Adipocyte (in vitro differentiated cells): ENCODE results near the gene HBE1.
"Not testable (repeated sequence)": the region's sequence is repeated elsewhere in the genome, so short reads cannot be mapped to it uniquely, and the experiment has no call there.

Source experiments
- DNase-seq: peaks from one replicate; pipeline ENCODE4 v3.0.0-alpha.2; 2015; ENCODE audit warnings: low read depth
- H3K27me3 ChIP-seq: replicated peaks from 2 replicates; pipeline ENCODE4 v1.7.0; 2013; ENCODE audit warnings: mild to moderate bottlenecking, low read length, moderate library complexity; ENCODE audit not compliant: control insufficient read depth, insufficient read depth
- H3K36me3 ChIP-seq: 2 replicates; pipeline ENCODE4 v1.7.0; 2013; ENCODE audit warnings: low read length, mild to moderate bottlenecking, moderate library complexity; ENCODE audit not compliant: control insufficient read depth, insufficient read depth, severe bottlenecking
- H3K4me1 ChIP-seq: 2 replicates; pipeline ENCODE4 v1.7.0; 2013; ENCODE audit warnings: mild to moderate bottlenecking, low read length, moderate library complexity; ENCODE audit not compliant: control insufficient read depth, insufficient read depth
- H3K4me3 ChIP-seq: 2 replicates; pipeline ENCODE4 v1.7.0; 2013; ENCODE audit warnings: mild to moderate bottlenecking, low read length, moderate library complexity
- H3K9ac ChIP-seq: 2 replicates; pipeline ENCODE4 v1.7.0; 2013; ENCODE audit warnings: mild to moderate bottlenecking, low read length, moderate library complexity
- H3K9me3 ChIP-seq: 2 replicates; pipeline ENCODE4 v1.7.0; 2013; ENCODE audit warnings: mild to moderate bottlenecking, low read length, moderate library complexity; ENCODE audit not compliant: control insufficient read depth

HBE1 gene

GRCh38 chr11:5294342-5294995 lies 24.7 kb upstream of the HBE1 start:
- not testable (repeated sequence) for H3K27me3 ChIP-seq, H3K4me3 ChIP-seq, H3K4me1 ChIP-seq, H3K9ac ChIP-seq, DNase-seq, H3K9me3 ChIP-seq, H3K36me3 ChIP-seq

GRCh38 chr11:5293028-5293427 lies 23.3 kb upstream of the HBE1 start:
- no peaks in the 10 kb centered on the region for H3K36me3 ChIP-seq
- no peaks in the 10 kb centered on the region for H3K9me3 ChIP-seq
- no peak for DNase-seq
- H3K4me1 ChIP-seq = peaks cover 8% of the 10 kb centered on the region
- no peaks in the 10 kb centered on the region for H3K27me3 ChIP-seq
- no peak overlapping the region for H3K4me3 ChIP-seq
- H3K9ac ChIP-seq = no peak overlapping the region

DNA sequence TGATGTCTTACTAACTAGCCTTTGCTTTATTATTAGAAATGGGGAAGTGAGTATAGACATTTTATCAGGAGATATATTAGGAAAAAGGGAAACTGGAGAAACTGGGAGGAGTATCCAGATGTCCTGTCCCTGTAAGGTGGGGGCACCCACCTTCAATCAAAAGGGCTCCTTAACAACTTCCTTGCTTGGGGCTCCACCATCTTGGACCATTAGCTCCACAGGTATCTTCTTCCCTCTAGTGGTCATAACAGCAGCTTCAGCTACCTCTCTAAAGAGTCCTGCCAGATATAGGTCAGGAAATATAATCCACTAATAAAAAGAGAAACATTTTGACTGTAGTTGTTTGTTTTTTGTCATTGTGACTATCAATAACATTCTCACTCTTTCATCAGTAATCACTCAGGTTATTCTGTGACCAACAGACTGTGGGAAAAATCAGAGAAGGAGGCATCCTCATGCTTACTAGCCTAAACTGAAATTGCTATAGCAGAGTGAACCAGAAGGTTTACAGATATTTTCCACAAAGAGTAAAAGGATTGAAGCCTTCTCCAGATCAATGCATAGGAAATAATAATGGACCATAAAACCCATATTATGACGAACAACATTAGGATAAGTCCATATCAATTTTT lies 21.6 kb upstream of the HBE1 start:
- Histone ChIP-seq H3K36me3 (no peaks in the 10 kb centered on the region), H3K9me3 (no peaks in the 10 kb centered on the region), H3K4me1 (peaks cover 3% of the 10 kb centered on the region), H3K4me3 (no peak overlapping the region), H3K9ac (no peak overlapping the region), H3K27me3 (no peaks in the 10 kb centered on the region)
- DNase-seq = peak; percentile 57

- Histone ChIP-seq H3K36me3 (no peaks in the 10 kb centered on the region), H3K9me3 (no peaks in the 10 kb centered on the region), H3K9ac (no peak overlapping the region), H3K27me3 (no peaks in the 10 kb centered on the region), H3K4me1 (peaks cover 3% of the 10 kb centered on the region), H3K4me3 (no peak overlapping the region)
- DNase-seq = no peak
Measured at GRCh38 chr11:5290106-5290505, 20.4 kb upstream of the HBE1 start.

DNA sequence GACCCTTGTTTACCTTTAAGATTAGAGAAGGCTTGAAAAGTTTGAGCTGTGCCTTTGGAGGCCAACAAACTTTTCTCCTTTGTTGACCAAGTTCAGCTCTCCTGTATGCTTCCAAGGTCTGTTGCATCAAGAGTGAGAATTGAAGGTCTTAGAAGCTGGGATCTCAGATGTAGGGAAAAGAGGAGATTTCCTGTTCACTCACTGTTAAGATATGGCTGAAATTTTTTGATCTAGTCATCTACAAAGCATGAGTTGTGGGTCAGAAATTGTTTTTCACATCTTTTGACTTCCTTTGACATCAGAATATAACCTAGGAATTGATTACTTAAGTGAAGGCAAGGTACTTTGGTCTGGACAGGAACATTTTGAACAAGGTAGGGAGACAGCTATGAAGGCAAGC lies 20.0 kb upstream of the HBE1 start:
- Histone ChIP-seq H3K36me3 (no peaks in the 10 kb centered on the region), H3K27me3 (no peaks in the 10 kb centered on the region), H3K9me3 (no peaks in the 10 kb centered on the region), H3K4me1 (peaks cover 3% of the 10 kb centered on the region), H3K4me3 (no peak overlapping the region), H3K9ac (no peak overlapping the region)
- DNase-seq = no peak

DNA sequence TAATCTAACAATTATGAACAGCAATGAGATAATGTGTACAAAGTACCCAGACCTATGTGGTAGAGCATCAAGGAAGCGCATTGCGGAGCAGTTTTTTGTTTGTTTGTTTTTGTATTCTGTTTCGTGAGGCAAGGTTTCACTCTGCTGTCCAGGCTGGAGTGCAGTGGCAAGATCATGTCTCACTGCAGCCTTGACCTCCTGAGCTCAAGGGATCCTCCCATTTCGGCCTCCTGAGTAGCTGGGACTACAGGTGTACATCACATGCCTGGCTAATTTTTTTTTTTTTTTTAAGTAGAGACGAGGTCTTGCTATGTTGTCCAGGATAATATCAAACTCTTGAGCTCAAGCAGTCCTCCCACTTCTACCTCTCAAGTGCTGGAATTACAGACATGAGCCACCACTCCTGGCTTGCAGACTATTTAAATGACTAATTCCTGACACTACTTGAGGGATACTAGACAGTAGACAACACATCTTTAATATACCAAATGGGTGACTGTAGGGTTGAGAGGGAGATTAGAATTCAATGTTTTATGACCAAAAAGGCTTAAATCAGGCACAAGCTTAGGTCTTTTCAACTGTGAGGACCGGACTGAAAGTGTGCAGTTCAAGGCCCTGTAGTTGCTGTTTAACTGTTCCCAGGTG lies 19.3 kb upstream of the HBE1 start:
- H3K27me3 ChIP-seq = no peaks in the 10 kb centered on the region
- H3K36me3 ChIP-seq = no peaks in the 10 kb centered on the region
- no peak overlapping the region for H3K9ac ChIP-seq
- peaks cover 3% of the 10 kb centered on the region for H3K4me1 ChIP-seq
- no peak for DNase-seq
- H3K4me3 ChIP-seq = no peak overlapping the region
- no peaks in the 10 kb centered on the region for H3K9me3 ChIP-seq

DNA sequence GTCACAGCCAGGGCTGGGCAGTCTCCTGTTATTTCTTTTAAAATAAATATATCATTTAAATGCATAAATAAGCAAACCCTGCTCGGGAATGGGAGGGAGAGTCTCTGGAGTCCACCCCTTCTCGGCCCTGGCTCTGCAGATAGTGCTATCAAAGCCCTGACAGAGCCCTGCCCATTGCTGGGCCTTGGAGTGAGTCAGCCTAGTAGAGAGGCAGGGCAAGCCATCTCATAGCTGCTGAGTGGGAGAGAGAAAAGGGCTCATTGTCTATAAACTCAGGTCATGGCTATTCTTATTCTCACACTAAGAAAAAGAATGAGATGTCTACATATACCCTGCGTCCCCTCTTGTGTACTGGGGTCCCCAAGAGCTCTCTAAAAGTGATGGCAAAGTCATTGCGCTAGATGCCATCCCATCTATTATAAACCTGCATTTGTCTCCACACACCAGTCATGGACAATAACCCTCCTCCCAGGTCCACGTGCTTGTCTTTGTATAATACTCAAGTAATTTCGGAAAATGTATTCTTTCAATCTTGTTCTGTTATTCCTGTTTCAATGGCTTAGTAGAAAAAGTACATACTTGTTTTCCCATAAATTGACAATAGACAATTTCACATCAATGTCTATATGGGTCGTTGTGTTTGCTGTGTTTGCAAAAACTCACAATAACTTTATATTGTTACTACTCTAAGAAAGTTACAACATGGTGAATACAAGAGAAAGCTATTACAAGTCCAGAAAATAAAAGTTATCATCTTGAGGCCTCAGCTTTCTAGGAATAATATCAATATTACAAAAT lies 18.6 kb upstream of the HBE1 start:
- Histone ChIP-seq H3K9ac (no peak overlapping the region), H3K36me3 (no peaks in the 10 kb centered on the region), H3K4me3 (no peak overlapping the region), H3K9me3 (no peaks in the 10 kb centered on the region), H3K27me3 (no peaks in the 10 kb centered on the region), H3K4me1 (peaks cover 3% of the 10 kb centered on the region)
- DNase-seq = peak; percentile 52

GRCh38 chr11:5286901-5287300 lies 17.2 kb upstream of the HBE1 start:
- peaks cover 3% of the 10 kb centered on the region for H3K4me1 ChIP-seq
- H3K4me3 ChIP-seq = no peak overlapping the region
- no peaks in the 10 kb centered on the region for H3K36me3 ChIP-seq
- no peaks in the 10 kb centered on the region for H3K9me3 ChIP-seq
- DNase-seq = no peak
- H3K27me3 ChIP-seq = no peaks in the 10 kb centered on the region
- no peak overlapping the region for H3K9ac ChIP-seq

GRCh38 chr11:5286351-5286750 lies 16.6 kb upstream of the HBE1 start:
- H3K9ac ChIP-seq = no peak overlapping the region
- peaks cover 3% of the 10 kb centered on the region for H3K4me1 ChIP-seq
- no peak overlapping the region for H3K4me3 ChIP-seq
- no peaks in the 10 kb centered on the region for H3K36me3 ChIP-seq
- H3K27me3 ChIP-seq = no peaks in the 10 kb centered on the region
- H3K9me3 ChIP-seq = no peaks in the 10 kb centered on the region
- DNase-seq = no peak

GRCh38 chr11:5285703-5286340 lies 16.1 kb upstream of the HBE1 start:
- H3K36me3 ChIP-seq = no peaks in the 10 kb centered on the region
- peaks cover 6% of the 10 kb centered on the region for H3K4me1 ChIP-seq
- H3K27me3 ChIP-seq = no peaks in the 10 kb centered on the region
- no peak overlapping the region for H3K9ac ChIP-seq
- H3K9me3 ChIP-seq = no peaks in the 10 kb centered on the region
- no peak overlapping the region for H3K4me3 ChIP-seq
- DNase-seq = no peak

DNA sequence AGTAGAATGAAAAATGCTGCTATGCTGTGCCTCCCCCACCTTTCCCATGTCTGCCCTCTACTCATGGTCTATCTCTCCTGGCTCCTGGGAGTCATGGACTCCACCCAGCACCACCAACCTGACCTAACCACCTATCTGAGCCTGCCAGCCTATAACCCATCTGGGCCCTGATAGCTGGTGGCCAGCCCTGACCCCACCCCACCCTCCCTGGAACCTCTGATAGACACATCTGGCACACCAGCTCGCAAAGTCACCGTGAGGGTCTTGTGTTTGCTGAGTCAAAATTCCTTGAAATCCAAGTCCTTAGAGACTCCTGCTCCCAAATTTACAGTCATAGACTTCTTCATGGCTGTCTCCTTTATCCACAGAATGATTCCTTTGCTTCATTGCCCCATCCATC lies 14.9 kb upstream of the HBE1 start:
- H3K36me3 ChIP-seq = no peaks in the 10 kb centered on the region
- H3K4me3 ChIP-seq = no peak overlapping the region
- H3K4me1 ChIP-seq = peaks cover 8% of the 10 kb centered on the region
- no peak overlapping the region for H3K9ac ChIP-seq
- no peaks in the 10 kb centered on the region for H3K27me3 ChIP-seq
- no peaks in the 10 kb centered on the region for H3K9me3 ChIP-seq
- DNase-seq = no peak
